HAP-1 (cell line): ENCODE data around the gene CPM.

ENCODE experiments used
- DNase-seq, 2 experiments: peaks; one replicate each; pipeline ENCODE4 v3.0.0-alpha.2; 2016 to 2020; ENCODE audit warnings: low spot score in 2 of 2
- H3K27me3 ChIP-seq: fragments of 250-450 bp; sonication (Bioruptor Pico); 2 replicates; pipeline ENCODE4 v1.5.1; 2020; ENCODE audit warnings: low read depth, mild to moderate bottlenecking, moderate library complexity
- H3K36me3 ChIP-seq: fragments of 250-450 bp; sonication (Bioruptor Pico); replicated peaks from 2 replicates; pipeline ENCODE4 v1.5.1; 2020; ENCODE audit warnings: mild to moderate bottlenecking
- H3K4me1 ChIP-seq: fragments of 250-450 bp; sonication (Bioruptor Pico); 2 replicates; pipeline ENCODE4 v1.5.1; 2020; ENCODE audit warnings: mild to moderate bottlenecking
- H3K4me3 ChIP-seq: fragments of 250-450 bp; sonication (Bioruptor Pico); 2 replicates; pipeline ENCODE4 v1.5.1; 2020; ENCODE audit warnings: mild to moderate bottlenecking, moderate library complexity
- H3K9me3 ChIP-seq: fragments of 250-450 bp; sonication (Bioruptor Pico); 2 replicates; pipeline ENCODE4 v1.5.1; 2020; ENCODE audit warnings: mild to moderate bottlenecking, moderate library complexity
- in situ Hi-C: fragments of 300-500 bp; cut with MboI; formaldehyde crosslinking; loops from 3 replicates; pipeline ENCODE4 v1.14.3; 2020; ENCODE audit warnings: low sequenced_read_pairs, inconsistent platforms, mixed read lengths

The CPM gene

DNA sequence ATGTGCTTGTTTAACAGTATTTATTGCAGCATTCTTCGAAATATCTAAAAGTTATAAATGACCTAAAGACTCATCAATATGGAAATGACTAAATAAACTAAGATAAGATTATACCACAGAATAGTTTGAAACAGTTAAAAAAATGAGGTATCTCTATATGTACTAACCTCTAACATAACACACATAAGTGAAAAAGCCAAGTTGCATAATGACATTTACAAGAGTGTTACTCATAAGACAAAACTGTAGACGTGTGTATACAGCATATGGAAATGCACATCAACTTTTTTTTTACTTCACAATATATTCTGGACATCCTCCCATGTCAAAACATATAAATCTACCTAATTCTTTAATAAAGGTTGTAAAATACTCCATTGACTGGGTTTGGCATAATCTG, 22.8 kb downstream of the CPM start:
- in situ Hi-C loops, result no loop called here
- Histone ChIP-seq H3K27me3 (no peaks in the 10 kb centered on the region), H3K9me3 (no peaks in the 10 kb centered on the region), H3K4me3 (no peak overlapping the region), H3K4me1 (no peaks in the 10 kb centered on the region; the same call in 1 of the 2 replicates), H3K36me3 (no peaks in the 10 kb centered on the region)
- no peak for DNase-seq

DNA sequence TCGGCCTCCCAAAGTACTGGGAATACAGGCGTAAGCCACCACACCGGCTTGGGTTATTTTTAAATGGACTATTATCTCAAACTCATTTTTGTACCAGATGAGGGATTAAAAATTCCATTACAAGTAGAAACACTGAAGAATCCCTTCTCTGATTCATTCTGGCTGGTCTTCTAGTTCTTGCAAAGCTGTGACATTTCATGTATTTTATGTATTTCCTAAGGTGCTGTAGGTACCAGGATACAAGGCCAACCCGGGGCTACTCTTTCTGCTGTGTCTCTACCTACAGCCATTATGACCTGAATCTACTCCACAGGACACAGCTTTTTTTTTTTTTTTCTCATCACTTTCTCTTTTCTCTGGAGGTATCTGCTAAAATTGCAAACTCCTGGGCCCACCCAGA, 24.9 kb downstream of the CPM start:
- no peaks in the 10 kb centered on the region for H3K27me3 ChIP-seq
- no peaks in the 10 kb centered on the region for H3K9me3 ChIP-seq
- DNase-seq, result no peak
- H3K4me3 ChIP-seq, result no peak overlapping the region
- H3K4me1 ChIP-seq, result no peaks in the 10 kb centered on the region; the same call in 1 of the 2 replicates
- no peaks in the 10 kb centered on the region for H3K36me3 ChIP-seq
- in situ Hi-C loops, result no loop called here

GRCh38 chr12:68905733-68906132, 27.2 kb downstream of the CPM start:
- no peak for DNase-seq
- Histone ChIP-seq H3K27me3 (peaks cover 3% of the 10 kb centered on the region; the same call in 1 of the 2 replicates), H3K36me3 (no peaks in the 10 kb centered on the region), H3K4me1 (no peaks in the 10 kb centered on the region; the same call in 1 of the 2 replicates), H3K4me3 (no peak overlapping the region), H3K9me3 (no peaks in the 10 kb centered on the region)
- in situ Hi-C loops, result no loop called here

DNA sequence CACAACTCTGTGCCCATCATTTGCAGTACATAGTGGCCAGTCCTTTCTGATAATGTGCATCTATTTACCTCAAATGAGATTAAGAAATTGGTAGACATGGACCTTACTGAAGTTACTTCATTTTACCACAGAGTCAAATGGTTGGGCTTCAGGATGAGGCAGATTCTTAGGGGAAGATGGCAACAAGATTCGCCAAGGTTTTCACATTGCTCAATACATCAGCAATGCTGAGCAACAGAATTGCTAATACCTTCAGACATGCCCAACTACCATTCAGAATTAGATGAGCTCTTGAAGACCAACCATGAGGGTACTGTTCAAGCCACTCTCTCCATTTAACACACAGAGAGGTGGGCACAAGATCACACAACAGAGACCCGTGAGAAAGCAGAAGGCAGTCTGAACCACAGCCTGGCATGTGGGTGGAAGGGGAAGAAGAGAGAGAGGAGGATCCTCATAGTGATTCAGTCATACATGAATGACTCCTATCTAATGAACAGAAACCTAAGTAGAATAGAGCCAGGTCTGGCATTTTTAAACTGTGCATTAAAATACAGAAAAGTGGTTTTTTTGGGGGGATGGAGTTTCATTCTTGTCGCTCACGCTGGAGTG, 28.5 kb downstream of the CPM start:
- Histone ChIP-seq H3K36me3 (no peaks in the 10 kb centered on the region), H3K27me3 (peaks cover 3% of the 10 kb centered on the region; the same call in 1 of the 2 replicates), H3K9me3 (no peaks in the 10 kb centered on the region), H3K4me3 (no peak overlapping the region), H3K4me1 (no peaks in the 10 kb centered on the region; the same call in 1 of the 2 replicates)
- in situ Hi-C loops, result no loop called here
- DNase-seq, result no peak

- DNase-seq, result no peak
- Histone ChIP-seq H3K27me3 (peaks cover 3% of the 10 kb centered on the region; the same call in 1 of the 2 replicates), H3K9me3 (no peaks in the 10 kb centered on the region), H3K4me1 (no peaks in the 10 kb centered on the region; the same call in 1 of the 2 replicates), H3K36me3 (no peaks in the 10 kb centered on the region), H3K4me3 (no peak overlapping the region)
- in situ Hi-C loops, result no loop called here
Observed at GRCh38 chr12:68903511-68903910, 29.5 kb downstream of the CPM start.

- H3K9me3 ChIP-seq, result no peaks in the 10 kb centered on the region
- H3K4me3 ChIP-seq, result no peak overlapping the region
- H3K4me1 ChIP-seq, result no peaks in the 10 kb centered on the region
- peaks cover 3% of the 10 kb centered on the region; the same call in 1 of the 2 replicates for H3K27me3 ChIP-seq
- no peak for DNase-seq
- in situ Hi-C loops, result no loop called here
- H3K36me3 ChIP-seq, result no peaks in the 10 kb centered on the region
Observed at GRCh38 chr12:68901551-68901950, 31.4 kb downstream of the CPM start.

- peaks cover 3% of the 10 kb centered on the region; the same call in 1 of the 2 replicates for H3K27me3 ChIP-seq
- H3K9me3 ChIP-seq, result no peaks in the 10 kb centered on the region
- H3K4me3 ChIP-seq, result no peak overlapping the region
- no peak for DNase-seq
- no peaks in the 10 kb centered on the region for H3K4me1 ChIP-seq
- in situ Hi-C loops, result no loop called here
- H3K36me3 ChIP-seq, result no peaks in the 10 kb centered on the region
Observed at GRCh38 chr12:68901145-68901544, 31.8 kb downstream of the CPM start.

GRCh38 chr12:68900241-68900640, 32.7 kb downstream of the CPM start:
- no peaks in the 10 kb centered on the region for H3K36me3 ChIP-seq
- DNase-seq, result no peak
- in situ Hi-C loops, result no loop called here
- no peak overlapping the region for H3K4me3 ChIP-seq
- no peaks in the 10 kb centered on the region for H3K9me3 ChIP-seq
- no peaks in the 10 kb centered on the region for H3K4me1 ChIP-seq
- H3K27me3 ChIP-seq, result peaks cover 3% of the 10 kb centered on the region; the same call in 1 of the 2 replicates

DNA sequence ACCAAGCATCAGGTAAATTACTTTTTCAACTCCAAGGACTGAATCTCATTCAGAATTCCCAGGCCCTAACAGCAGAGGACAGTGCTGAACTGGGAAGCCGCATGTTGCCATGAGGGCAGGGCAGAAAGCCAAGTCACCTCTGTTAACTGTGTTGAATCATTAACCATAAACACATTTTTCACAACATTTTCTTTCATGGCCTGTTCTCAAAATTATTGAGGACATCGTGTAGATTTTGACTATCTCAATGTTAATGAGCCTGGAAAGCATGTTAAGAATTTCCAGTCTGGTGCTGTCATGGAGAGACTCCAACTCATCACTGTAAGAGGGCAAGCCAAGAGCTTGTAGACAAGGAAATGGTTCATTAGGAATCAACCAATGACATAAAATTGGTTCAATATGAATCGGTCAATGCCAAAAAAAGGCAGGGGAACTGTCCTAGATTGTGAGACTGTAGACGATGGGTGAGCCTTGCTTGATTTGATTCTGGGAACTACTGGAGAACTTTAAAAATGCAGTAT, 33.7 kb downstream of the CPM start:
- Histone ChIP-seq H3K9me3 (no peaks in the 10 kb centered on the region), H3K36me3 (no peaks in the 10 kb centered on the region), H3K27me3 (peaks cover 3% of the 10 kb centered on the region; the same call in 1 of the 2 replicates), H3K4me3 (no peak overlapping the region), H3K4me1 (no peaks in the 10 kb centered on the region)
- in situ Hi-C loops, result no loop called here
- DNase-seq, result no peak

DNA sequence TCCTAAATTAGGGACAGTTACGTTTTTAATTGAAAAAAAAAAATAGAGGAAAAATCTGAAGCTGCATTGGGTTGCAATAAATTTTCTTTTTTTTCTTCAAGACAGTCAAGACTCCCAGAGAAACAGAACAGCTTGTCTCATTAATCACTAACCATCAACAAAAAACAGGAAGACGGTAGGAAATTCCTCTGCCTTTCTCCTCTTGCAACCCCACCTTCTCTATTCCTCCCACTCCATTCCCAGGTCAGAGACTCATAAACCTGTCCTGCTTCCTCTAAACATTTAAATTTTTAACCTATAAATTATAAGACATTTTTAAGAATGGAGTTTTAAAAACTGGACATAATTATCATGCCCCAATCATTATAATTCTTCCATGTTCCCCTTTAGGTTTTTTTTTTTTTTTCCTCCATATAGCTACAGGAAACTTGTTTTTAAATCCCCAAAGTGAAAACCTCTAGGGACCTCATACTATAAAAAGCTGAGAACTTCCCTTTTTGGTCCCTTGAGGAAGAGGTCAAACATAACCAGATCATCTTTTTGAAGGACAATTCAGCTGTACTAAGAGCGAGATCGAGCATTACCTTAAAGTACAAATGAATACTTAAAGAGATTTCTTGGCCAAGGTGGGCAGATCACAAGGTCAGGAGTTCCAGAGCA, 36.0 kb downstream of the CPM start:
- Histone ChIP-seq H3K4me1 (no peaks in the 10 kb centered on the region), H3K4me3 (no peak overlapping the region), H3K27me3 (peaks cover 3% of the 10 kb centered on the region; the same call in 1 of the 2 replicates), H3K36me3 (no peaks in the 10 kb centered on the region), H3K9me3 (no peaks in the 10 kb centered on the region)
- in situ Hi-C loops, result no loop called here
- no peak for DNase-seq

- DNase-seq, result no peak
- in situ Hi-C loops, result no loop called here
Observed at GRCh38 chr12:68894276-68894855, 38.6 kb downstream of the CPM start.

GRCh38 chr12:68893741-68894140, 39.2 kb downstream of the CPM start:
- in situ Hi-C loops, result no loop called here
- Histone ChIP-seq H3K4me1 (no peaks in the 10 kb centered on the region), H3K27me3 (no peaks in the 10 kb centered on the region), H3K9me3 (no peaks in the 10 kb centered on the region), H3K4me3 (no peak overlapping the region), H3K36me3 (no peaks in the 10 kb centered on the region)
- no peak for DNase-seq

More at GRCh38 chr12:68894276-68894855, 38.6 kb downstream of the CPM start:
- Histone ChIP-seq H3K36me3 (no peaks in the 10 kb centered on the region), H3K27me3 (no peaks in the 10 kb centered on the region), H3K9me3 (no peaks in the 10 kb centered on the region), H3K4me1 (no peaks in the 10 kb centered on the region), H3K4me3 (no peak overlapping the region)

DNA sequence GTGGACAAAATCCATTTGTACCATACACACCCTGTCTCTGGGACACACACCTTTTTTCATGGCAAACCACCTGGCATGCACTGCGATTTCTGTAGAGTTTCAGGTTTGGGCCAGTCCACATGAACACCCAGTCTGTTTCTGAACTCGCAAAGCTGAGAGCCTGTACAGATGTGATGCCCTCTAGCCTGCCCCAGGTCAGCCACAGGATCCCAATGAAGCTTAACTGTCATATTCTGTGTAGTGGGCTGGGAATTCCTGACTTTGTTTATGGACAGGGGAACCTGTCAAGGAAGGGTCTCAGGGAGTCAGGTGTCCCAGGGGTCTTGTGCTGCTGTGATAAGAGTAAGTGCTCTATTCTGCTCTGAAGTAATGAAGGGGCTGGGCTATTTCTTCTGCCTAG, 39.8 kb downstream of the CPM start:
- Histone ChIP-seq H3K27me3 (no peaks in the 10 kb centered on the region), H3K9me3 (no peaks in the 10 kb centered on the region), H3K4me1 (no peaks in the 10 kb centered on the region), H3K4me3 (no peak overlapping the region), H3K36me3 (no peaks in the 10 kb centered on the region)
- no peak for DNase-seq
- in situ Hi-C loops, result no loop called here

- Histone ChIP-seq H3K4me1 (no peaks in the 10 kb centered on the region), H3K4me3 (no peak overlapping the region), H3K36me3 (no peaks in the 10 kb centered on the region), H3K9me3 (no peaks in the 10 kb centered on the region), H3K27me3 (no peaks in the 10 kb centered on the region)
- no peak for DNase-seq
- in situ Hi-C loops, result no loop called here
Observed at GRCh38 chr12:68891141-68891540, 41.8 kb downstream of the CPM start.
